Spleen (tissue), 11 donors: Measurements from ENCODE around the gene THSD7A. TPM values are rescaled to one million over a fixed set of nuclear protein-coding genes. Genes with fewer than 3 reads are reported as not detected.

Experiments
- DNase-seq: peaks from one replicate; pipeline ENCODE4 v3.0.0-alpha.2; 2020
- H3K27ac ChIP-seq, 8 donors: fragments of 200-600 bp; sonication (generic) in 7 of 8; 1 replicate in 4 of 8; 2 replicates in 4 of 8; pipeline versions ENCODE4 v1.5.0 to v1.8.0; 2016 to 2021; ENCODE audit warnings: inconsistent platforms in 4 of 8, mild to moderate bottlenecking in 4 of 8, moderate library complexity in 1 of 8
- H3K27me3 ChIP-seq, 7 donors: fragments of 200-600 bp; sonication (generic) in 6 of 7; replicated peaks in 1 of 7; 1 replicate in 4 of 7; 2 replicates in 3 of 7; pipeline versions ENCODE4 v1.5.0 to v1.8.0; 2016 to 2021; ENCODE audit warnings: inconsistent platforms in 3 of 7, mild to moderate bottlenecking in 1 of 7
- H3K36me3 ChIP-seq, 6 donors: fragments of 200-600 bp; sonication (generic) in 5 of 6; 1 replicate in 4 of 6; 2 replicates in 2 of 6; pipeline versions ENCODE4 v1.5.0 to v1.8.0; 2016 to 2021; ENCODE audit warnings: inconsistent platforms in 2 of 6
- H3K4me1 ChIP-seq, 6 donors: fragments of 200-600 bp; sonication (generic) in 5 of 6; 1 replicate in 3 of 6; 2 replicates in 3 of 6; pipeline versions ENCODE4 v1.5.0 to v1.8.0; 2016 to 2021; ENCODE audit warnings: inconsistent platforms in 3 of 6
- H3K4me3 ChIP-seq, 8 donors: fragments of 200-600 bp; sonication (generic) in 7 of 8; 1 replicate in 4 of 8; 2 replicates in 4 of 8; pipeline versions ENCODE4 v1.5.0 to v1.8.0; 2016 to 2021; ENCODE audit warnings: inconsistent platforms in 4 of 8, mild to moderate bottlenecking in 4 of 8, moderate library complexity in 2 of 8
- H3K9me3 ChIP-seq, 8 donors: fragments of 200-600 bp; sonication (generic) in 7 of 8; 1 replicate in 4 of 8; 2 replicates in 4 of 8; pipeline versions ENCODE4 v1.5.0 to v1.8.0; 2016 to 2021; ENCODE audit warnings: inconsistent platforms in 4 of 8
- POLR2A ChIP-seq, 3 donors: fragments of 450-650 bp; IDR thresholded peaks; one replicate each; pipeline ENCODE4 v1.5.1; 2017; ENCODE audit warnings: antibody characterized with exemption in 3 of 3, mild to moderate bottlenecking in 1 of 3
- POLR2AphosphoS5 ChIP-seq, 3 donors: sonication (generic); formaldehyde crosslinking; IDR thresholded peaks; one replicate each; pipeline ENCODE4 v1.5.1; 2017; ENCODE audit warnings: antibody characterized with exemption in 3 of 3
- WGBS, 5 donors: extraction: QIAGEN DNeasy Blood & Tissue Kit in 3 of 5; methylation state at CpG; one replicate each; pipeline versions ENCODE4 v1.1.5 to v1.1.7; 2013 to 2018; 5-methylcytosine and 5-hydroxymethylcytosine counted together
- intact Hi-C: fragments of 100-400 bp; cut with DNase I; formaldehyde crosslinking; loops from one replicate; pipeline ENCODE4 v1.15.0; 2023; ENCODE audit warnings: low total_unique reads
- polyA plus RNA-seq, 3 donors: library from polyadenylated mRNA; stranded (reverse); fragments of 200-250 nt; gene quantifications; one replicate each; pipeline ENCODE4 v1.2.1, GENCODE V29; 2013
- total RNA-seq, 7 donors: library from RNA; depleted of rRNA in 3 of 7; stranded (reverse); fragments of >200 nt in 3 of 7; fragmentation: NEBNext Ultra II Directional in 4 of 7; extraction: Animal tissue kit (Norgen Biotek cat#: 25700) in 4 of 7; gene quantifications; one replicate each; pipeline versions ENCODE4 v1.1.0 to v1.2.1, GENCODE V29; 2016 to 2021
- TF ChIP-seq, protein P1 (sequence below), 11 experiments: fragments of 200-600 bp in 7 of 11; fragments of 450-650 bp in 4 of 11; sonication (generic) in 4 of 11; IDR thresholded peaks in 8 of 11; conservative IDR thresholded peaks in 3 of 11; 1 replicate in 7 of 11; 2 replicates in 4 of 11; pipeline versions ENCODE4 v1.4.0 to v1.8.0; 2016 to 2021; ENCODE audit warnings: antibody characterized with exemption in 11 of 11, inconsistent platforms in 4 of 11, mild to moderate bottlenecking in 1 of 11
- donor health status: healthy with polysubstance abuse.
- donor health status: DM: no; HTN: no; CAD: no; lungs with moderate emphysema.
- donor health status: DM: no; HTN: no; CAD: no.
- donor health status: Bipolar disorder and iron deficiency.
- donor health status: healthy.
- donor health status: DM: no; HTN: no; CAD: no.
- donor health status: DM: yes; HTN: yes; CAD: no.

Gene THSD7A
- total and polyA plus RNA-seq, 10 donors = 0.29 to 8.7 (median 4.2) TPM

GRCh38 chr7:11592699-11593098 is 239.3 kb downstream of the THSD7A start:
- H3K36me3 ChIP-seq = no peaks in the 10 kb centered on the region
- TF ChIP-seq POLR2AphosphoS5 (IDR thresholded peaks at IDR 0.05) = no peak
- TF ChIP-seq, protein P1, sequence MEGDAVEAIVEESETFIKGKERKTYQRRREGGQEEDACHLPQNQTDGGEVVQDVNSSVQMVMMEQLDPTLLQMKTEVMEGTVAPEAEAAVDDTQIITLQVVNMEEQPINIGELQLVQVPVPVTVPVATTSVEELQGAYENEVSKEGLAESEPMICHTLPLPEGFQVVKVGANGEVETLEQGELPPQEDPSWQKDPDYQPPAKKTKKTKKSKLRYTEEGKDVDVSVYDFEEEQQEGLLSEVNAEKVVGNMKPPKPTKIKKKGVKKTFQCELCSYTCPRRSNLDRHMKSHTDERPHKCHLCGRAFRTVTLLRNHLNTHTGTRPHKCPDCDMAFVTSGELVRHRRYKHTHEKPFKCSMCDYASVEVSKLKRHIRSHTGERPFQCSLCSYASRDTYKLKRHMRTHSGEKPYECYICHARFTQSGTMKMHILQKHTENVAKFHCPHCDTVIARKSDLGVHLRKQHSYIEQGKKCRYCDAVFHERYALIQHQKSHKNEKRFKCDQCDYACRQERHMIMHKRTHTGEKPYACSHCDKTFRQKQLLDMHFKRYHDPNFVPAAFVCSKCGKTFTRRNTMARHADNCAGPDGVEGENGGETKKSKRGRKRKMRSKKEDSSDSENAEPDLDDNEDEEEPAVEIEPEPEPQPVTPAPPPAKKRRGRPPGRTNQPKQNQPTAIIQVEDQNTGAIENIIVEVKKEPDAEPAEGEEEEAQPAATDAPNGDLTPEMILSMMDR (IDR thresholded peaks at IDR 0.05 in 8 of 11, conservative IDR thresholded peaks at IDR 0.05 in 3 of 11) = no peak
- TF ChIP-seq POLR2A (IDR thresholded peaks at IDR 0.05) = no peak
- H3K9me3 ChIP-seq = no peaks in the 10 kb centered on the region
- intact Hi-C loops = no loop called here
- H3K4me3 ChIP-seq = no peak overlapping the region
- H3K27me3 ChIP-seq = no peaks in the 10 kb centered on the region
- H3K4me1 ChIP-seq = no peaks in the 10 kb centered on the region
- H3K27ac ChIP-seq = no peak overlapping the region
- no peak for DNase-seq
- 80 to 88% (median 81%) methylated on average over 3 of the region's 3 CpGs for WGBS, 5 donors

DNA sequence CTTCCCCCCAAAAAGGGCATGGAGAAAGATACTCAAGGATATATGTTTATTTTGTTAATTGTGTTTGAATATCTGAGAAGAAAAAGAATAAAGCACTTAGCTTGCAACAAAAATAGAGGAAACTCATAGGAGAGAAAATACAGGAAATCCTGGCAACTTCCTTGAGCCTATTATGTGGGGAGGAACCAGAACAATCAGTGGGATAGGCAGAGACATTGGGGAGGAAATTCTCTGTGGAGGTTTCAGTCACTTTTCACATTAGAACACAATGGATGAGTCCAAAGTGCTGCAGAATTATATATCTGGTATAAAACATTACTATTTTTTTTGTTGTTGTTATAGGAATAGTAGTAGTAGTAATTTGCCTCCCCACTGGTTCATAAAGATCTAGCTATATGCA is 240.1 kb downstream of the THSD7A start:
- intact Hi-C loops = no loop called here
- H3K27ac ChIP-seq = peak overlapping the region in 1 of 8 donors; percentile 13
- no peaks in the 10 kb centered on the region for H3K9me3 ChIP-seq
- DNase-seq = no peak
- H3K27me3 ChIP-seq = no peaks in the 10 kb centered on the region
- no peaks in the 10 kb centered on the region for H3K36me3 ChIP-seq
- TF ChIP-seq POLR2AphosphoS5 (IDR thresholded peaks at IDR 0.05) (no peak), POLR2A (IDR thresholded peaks at IDR 0.05) (no peak)
- TF ChIP-seq, protein P1 (IDR thresholded peaks at IDR 0.05 in 8 of 11, conservative IDR thresholded peaks at IDR 0.05 in 3 of 11) = no peak
- no peak overlapping the region for H3K4me3 ChIP-seq
- no peaks in the 10 kb centered on the region for H3K4me1 ChIP-seq

DNA sequence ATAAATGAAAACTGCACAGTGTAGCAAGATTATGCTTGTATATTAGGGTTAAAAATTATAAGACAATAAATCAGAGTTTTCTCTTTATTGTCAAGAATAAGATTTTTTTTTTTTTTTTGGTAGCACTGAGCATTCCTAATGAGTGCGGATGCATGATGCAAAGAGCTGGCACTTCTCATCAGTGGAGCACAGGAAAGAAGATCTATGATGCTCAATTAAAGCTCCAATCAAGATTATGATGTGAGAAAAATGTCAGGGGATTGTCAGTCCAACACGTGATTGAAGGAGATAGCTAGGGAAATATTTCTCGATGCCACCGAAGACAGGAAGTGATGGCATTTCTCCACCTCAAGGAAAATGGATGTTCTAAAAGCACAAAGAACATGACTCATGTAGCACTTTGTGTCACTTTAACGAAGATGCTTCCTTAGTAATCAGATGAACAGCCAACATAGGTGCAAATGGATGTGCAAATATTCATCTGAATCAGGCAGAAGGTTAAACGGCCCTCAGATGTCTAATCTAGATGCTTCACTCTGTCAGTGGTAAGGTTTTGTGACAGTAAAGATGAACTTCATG is 240.9 kb downstream of the THSD7A start:
- no peak for DNase-seq
- peak overlapping the region in 1 of 8 donors; percentile 13 for H3K27ac ChIP-seq
- no peaks in the 10 kb centered on the region for H3K36me3 ChIP-seq
- no peaks in the 10 kb centered on the region for H3K27me3 ChIP-seq
- WGBS, 5 donors = 64 to 76% (median 73%) methylated on average over 6 of the region's 6 CpGs
- H3K9me3 ChIP-seq = no peaks in the 10 kb centered on the region
- no peaks in the 10 kb centered on the region for H3K4me1 ChIP-seq
- intact Hi-C loops = no loop called here
- no peak overlapping the region for H3K4me3 ChIP-seq
- TF ChIP-seq POLR2A (IDR thresholded peaks at IDR 0.05) (no peak), POLR2AphosphoS5 (IDR thresholded peaks at IDR 0.05) (no peak)
- TF ChIP-seq, protein P1 (IDR thresholded peaks at IDR 0.05 in 8 of 11, conservative IDR thresholded peaks at IDR 0.05 in 3 of 11) = no peak

- TF ChIP-seq POLR2A (IDR thresholded peaks at IDR 0.05) = no peak
- TF ChIP-seq POLR2AphosphoS5 (IDR thresholded peaks at IDR 0.05) = no peak
- TF ChIP-seq, protein P1 (IDR thresholded peaks at IDR 0.05 in 8 of 11, conservative IDR thresholded peaks at IDR 0.05 in 3 of 11) = no peak
- no peaks in the 10 kb centered on the region for H3K4me1 ChIP-seq
- H3K27me3 ChIP-seq = no peaks in the 10 kb centered on the region
- no peaks in the 10 kb centered on the region for H3K9me3 ChIP-seq
- intact Hi-C loops = no loop called here
- H3K36me3 ChIP-seq = no peaks in the 10 kb centered on the region
- H3K4me3 ChIP-seq = no peak overlapping the region
- no peak overlapping the region for H3K27ac ChIP-seq
- 88 to 95% (median 89%) methylated on average over 4 of the region's 4 CpGs for WGBS, 5 donors
- DNase-seq = no peak
Observed at GRCh38 chr7:11589251-11589650, 242.7 kb downstream of the THSD7A start.
